WTC11 (cell line): ENCODE data around the gene APOA1. TPM values are rescaled to one million over a fixed set of nuclear protein-coding genes. Genes with fewer than 3 reads are reported as not detected.

Experiments used
- ATAC-seq: fragments of 200-7000 bp; cut with Tn5 transposase; 2 replicates; pipeline ENCODE4 v1.10.0; 2021; ENCODE audit warnings: mild to moderate bottlenecking, moderate library complexity
- CTCF ChIA-PET: fragments of 300-600 bp; sonication (Branson Sonifier 250); formaldehyde crosslinking; loops from one replicate; lab custom pipeline; 2021; ENCODE audit warnings: antibody characterized with exemption; lab: Charles Lee
- POLR2A ChIA-PET: fragments of 350-600 bp; sonication (Branson Sonifier 250); formaldehyde crosslinking; loops from one replicate; lab custom pipeline; 2021; ENCODE audit warnings: antibody characterized with exemption; lab: Charles Lee
- DNase-seq: peaks from one replicate; pipeline ENCODE4 v3.0.0; 2021; ENCODE audit warnings: low spot score
- H3K27ac Mint-ChIP-seq: 2 replicates; pipeline ENCODE4 v1.8.0; 2021; ENCODE audit warnings: mixed read lengths
- H3K27me3 Mint-ChIP-seq: 2 replicates; pipeline ENCODE4 v1.8.0; 2021; ENCODE audit warnings: low read depth, mild to moderate bottlenecking, moderate library complexity, mixed read lengths
- H3K36me3 Mint-ChIP-seq: 2 replicates; pipeline ENCODE4 v1.8.0; 2021; ENCODE audit warnings: mixed read lengths
- H3K4me1 Mint-ChIP-seq: 2 replicates; pipeline ENCODE4 v1.8.0; 2022; ENCODE audit warnings: mixed read lengths
- H3K4me3 Mint-ChIP-seq: 2 replicates; pipeline ENCODE4 v1.8.0; 2021; ENCODE audit warnings: mild to moderate bottlenecking, moderate library complexity, mixed read lengths
- H3K9me3 Mint-ChIP-seq: 2 replicates; pipeline ENCODE4 v1.8.0; 2021; ENCODE audit warnings: mixed read lengths
- NR1H2 ChIP-seq: sonication (generic); formaldehyde crosslinking; IDR thresholded peaks from 2 replicates; pipeline ENCODE4 v1.9.0; 2021; ENCODE audit warnings: mild to moderate bottlenecking, moderate library complexity, missing genetic modification reagents
- SMAD4 ChIP-seq: sonication (generic); formaldehyde crosslinking; IDR thresholded peaks from 2 replicates; pipeline ENCODE4 v1.8.0; 2022; ENCODE audit warnings: mild to moderate bottlenecking, missing genetic modification reagents
- TEAD1 ChIP-seq: sonication (generic); formaldehyde crosslinking; IDR thresholded peaks from 2 replicates; pipeline ENCODE4 v1.8.0; 2022; ENCODE audit warnings: mild to moderate bottlenecking, missing genetic modification reagents
- ZNF219 ChIP-seq: sonication (generic); formaldehyde crosslinking; IDR thresholded peaks from 2 replicates; pipeline ENCODE4 v1.8.0; 2023; ENCODE audit warnings: missing genetic modification reagents, mild to moderate bottlenecking, borderline replicate concordance
- ZNF317 ChIP-seq: sonication (generic); formaldehyde crosslinking; IDR thresholded peaks from 2 replicates; pipeline ENCODE4 v1.8.1; 2023; ENCODE audit warnings: low read depth, mild to moderate bottlenecking, moderate library complexity, missing genetic modification reagents, borderline replicate concordance
- total RNA-seq: library from RNA; stranded (reverse); gene quantifications from 3 replicates; pipeline ENCODE4 v1.2.3, GENCODE V29; 2021
- TF ChIP-seq, protein P1 (sequence below): sonication (generic); formaldehyde crosslinking; conservative IDR thresholded peaks from 2 replicates; pipeline ENCODE4 v1.8.1; 2022; ENCODE audit warnings: mild to moderate bottlenecking, missing genetic modification reagents
- TF ChIP-seq, protein P2 (sequence below): sonication (generic); formaldehyde crosslinking; IDR thresholded peaks from 2 replicates; pipeline ENCODE4 v1.8.1; 2023; ENCODE audit warnings: mild to moderate bottlenecking, missing genetic modification reagents, moderate library complexity
- TF ChIP-seq, protein P3 (sequence below): fragments of 250-450 bp; sonication (Bioruptor Pico); IDR thresholded peaks from 2 replicates; pipeline ENCODE4 v1.9.0; 2021; ENCODE audit warnings: mild to moderate bottlenecking
- TF ChIP-seq, protein P4 (sequence below): sonication (generic); formaldehyde crosslinking; IDR thresholded peaks from 2 replicates; pipeline ENCODE4 v1.8.1; 2022; ENCODE audit warnings: mild to moderate bottlenecking, moderate library complexity, missing genetic modification reagents
- TF ChIP-seq, protein P5 (sequence below): sonication (generic); formaldehyde crosslinking; IDR thresholded peaks from 2 replicates; pipeline ENCODE4 v1.8.1; 2022; ENCODE audit warnings: mild to moderate bottlenecking, missing genetic modification reagents, moderate library complexity, borderline replicate concordance
- TF ChIP-seq, protein P6 (sequence below): sonication (generic); formaldehyde crosslinking; IDR thresholded peaks from 2 replicates; pipeline ENCODE4 v1.8.1; 2023; ENCODE audit warnings: mild to moderate bottlenecking, missing genetic modification reagents
- TF ChIP-seq, protein P7 (sequence below): sonication (generic); formaldehyde crosslinking; IDR thresholded peaks from 2 replicates; pipeline ENCODE4 v1.8.1; 2022; ENCODE audit warnings: low read depth, missing genetic modification reagents, borderline replicate concordance
- TF ChIP-seq, protein P8 (sequence below): sonication (generic); formaldehyde crosslinking; IDR thresholded peaks from 2 replicates; pipeline ENCODE4 v1.8.1; 2023; ENCODE audit warnings: mild to moderate bottlenecking, moderate library complexity, missing genetic modification reagents
- TF ChIP-seq, protein P9 (sequence below): fragments of 250-450 bp; sonication (Bioruptor Pico); IDR thresholded peaks from 2 replicates; pipeline ENCODE4 v2.1.2; 2022; ENCODE audit warnings: mild to moderate bottlenecking, moderate library complexity
- TF ChIP-seq, protein P10 (sequence below): sonication (generic); formaldehyde crosslinking; IDR thresholded peaks from 2 replicates; pipeline ENCODE4 v1.8.0; 2022; ENCODE audit warnings: missing genetic modification reagents

The APOA1 gene
- total RNA-seq, 1 experiment from 2014 or later, result 2.1 TPM

DNA sequence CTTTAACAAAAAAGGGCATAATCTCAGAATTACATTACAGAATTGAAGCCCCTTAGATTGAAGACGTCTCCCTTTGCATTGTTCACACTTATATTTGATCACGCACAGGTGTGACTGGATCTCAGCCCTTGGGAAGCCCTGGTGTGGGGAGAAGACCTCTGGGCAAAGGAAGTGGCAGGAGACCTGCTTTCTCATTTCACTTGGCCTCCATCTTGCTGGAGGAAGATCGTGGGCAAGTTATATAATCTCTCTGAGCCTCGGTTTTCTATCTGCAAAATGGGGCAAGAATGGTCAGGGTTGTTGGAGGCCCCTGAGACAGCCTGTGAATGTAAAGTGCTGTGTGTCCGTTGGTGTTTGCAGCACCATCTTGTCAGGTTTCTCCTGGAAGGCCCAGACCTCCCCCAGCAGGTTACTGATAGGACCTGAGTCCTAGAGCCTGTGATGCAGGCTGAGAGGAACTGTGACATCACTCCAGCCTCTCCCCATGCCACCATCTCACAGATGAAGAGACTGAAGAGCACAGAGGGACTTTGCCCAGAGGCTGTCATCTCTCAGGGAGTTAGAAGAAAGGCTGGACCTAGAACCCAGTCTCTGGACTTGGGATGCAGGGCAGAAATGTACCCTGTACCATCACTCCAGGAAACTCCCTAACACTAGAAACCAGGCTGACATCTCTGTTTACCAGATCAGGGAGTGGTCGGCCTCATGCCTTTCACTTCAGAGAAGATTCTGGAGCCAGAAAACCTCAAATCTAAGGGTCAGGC is 1.1 kb upstream of the APOA1 start:
- no peak for TF ChIP-seq ZNF219 (CRISPR knock-in tag)
- TF ChIP-seq, protein P1, sequence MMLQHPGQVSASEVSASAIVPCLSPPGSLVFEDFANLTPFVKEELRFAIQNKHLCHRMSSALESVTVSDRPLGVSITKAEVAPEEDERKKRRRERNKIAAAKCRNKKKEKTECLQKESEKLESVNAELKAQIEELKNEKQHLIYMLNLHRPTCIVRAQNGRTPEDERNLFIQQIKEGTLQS, result no peak
- TF ChIP-seq, protein P2, sequence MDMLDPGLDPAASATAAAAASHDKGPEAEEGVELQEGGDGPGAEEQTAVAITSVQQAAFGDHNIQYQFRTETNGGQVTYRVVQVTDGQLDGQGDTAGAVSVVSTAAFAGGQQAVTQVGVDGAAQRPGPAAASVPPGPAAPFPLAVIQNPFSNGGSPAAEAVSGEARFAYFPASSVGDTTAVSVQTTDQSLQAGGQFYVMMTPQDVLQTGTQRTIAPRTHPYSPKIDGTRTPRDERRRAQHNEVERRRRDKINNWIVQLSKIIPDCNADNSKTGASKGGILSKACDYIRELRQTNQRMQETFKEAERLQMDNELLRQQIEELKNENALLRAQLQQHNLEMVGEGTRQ (CRISPR knock-in tag), result no peak
- TF ChIP-seq, protein P3, sequence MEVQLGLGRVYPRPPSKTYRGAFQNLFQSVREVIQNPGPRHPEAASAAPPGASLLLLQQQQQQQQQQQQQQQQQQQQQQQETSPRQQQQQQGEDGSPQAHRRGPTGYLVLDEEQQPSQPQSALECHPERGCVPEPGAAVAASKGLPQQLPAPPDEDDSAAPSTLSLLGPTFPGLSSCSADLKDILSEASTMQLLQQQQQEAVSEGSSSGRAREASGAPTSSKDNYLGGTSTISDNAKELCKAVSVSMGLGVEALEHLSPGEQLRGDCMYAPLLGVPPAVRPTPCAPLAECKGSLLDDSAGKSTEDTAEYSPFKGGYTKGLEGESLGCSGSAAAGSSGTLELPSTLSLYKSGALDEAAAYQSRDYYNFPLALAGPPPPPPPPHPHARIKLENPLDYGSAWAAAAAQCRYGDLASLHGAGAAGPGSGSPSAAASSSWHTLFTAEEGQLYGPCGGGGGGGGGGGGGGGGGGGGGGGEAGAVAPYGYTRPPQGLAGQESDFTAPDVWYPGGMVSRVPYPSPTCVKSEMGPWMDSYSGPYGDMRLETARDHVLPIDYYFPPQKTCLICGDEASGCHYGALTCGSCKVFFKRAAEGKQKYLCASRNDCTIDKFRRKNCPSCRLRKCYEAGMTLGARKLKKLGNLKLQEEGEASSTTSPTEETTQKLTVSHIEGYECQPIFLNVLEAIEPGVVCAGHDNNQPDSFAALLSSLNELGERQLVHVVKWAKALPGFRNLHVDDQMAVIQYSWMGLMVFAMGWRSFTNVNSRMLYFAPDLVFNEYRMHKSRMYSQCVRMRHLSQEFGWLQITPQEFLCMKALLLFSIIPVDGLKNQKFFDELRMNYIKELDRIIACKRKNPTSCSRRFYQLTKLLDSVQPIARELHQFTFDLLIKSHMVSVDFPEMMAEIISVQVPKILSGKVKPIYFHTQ, result no peak
- no peak for TF ChIP-seq ZNF317 (CRISPR knock-in tag)
- TF ChIP-seq, protein P4, sequence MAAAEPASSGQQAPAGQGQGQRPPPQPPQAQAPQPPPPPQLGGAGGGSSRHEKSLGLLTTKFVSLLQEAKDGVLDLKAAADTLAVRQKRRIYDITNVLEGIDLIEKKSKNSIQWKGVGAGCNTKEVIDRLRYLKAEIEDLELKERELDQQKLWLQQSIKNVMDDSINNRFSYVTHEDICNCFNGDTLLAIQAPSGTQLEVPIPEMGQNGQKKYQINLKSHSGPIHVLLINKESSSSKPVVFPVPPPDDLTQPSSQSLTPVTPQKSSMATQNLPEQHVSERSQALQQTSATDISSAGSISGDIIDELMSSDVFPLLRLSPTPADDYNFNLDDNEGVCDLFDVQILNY (CRISPR knock-in tag), result no peak
- TF ChIP-seq, protein P5, sequence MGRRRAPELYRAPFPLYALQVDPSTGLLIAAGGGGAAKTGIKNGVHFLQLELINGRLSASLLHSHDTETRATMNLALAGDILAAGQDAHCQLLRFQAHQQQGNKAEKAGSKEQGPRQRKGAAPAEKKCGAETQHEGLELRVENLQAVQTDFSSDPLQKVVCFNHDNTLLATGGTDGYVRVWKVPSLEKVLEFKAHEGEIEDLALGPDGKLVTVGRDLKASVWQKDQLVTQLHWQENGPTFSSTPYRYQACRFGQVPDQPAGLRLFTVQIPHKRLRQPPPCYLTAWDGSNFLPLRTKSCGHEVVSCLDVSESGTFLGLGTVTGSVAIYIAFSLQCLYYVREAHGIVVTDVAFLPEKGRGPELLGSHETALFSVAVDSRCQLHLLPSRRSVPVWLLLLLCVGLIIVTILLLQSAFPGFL (CRISPR knock-in tag), result no peak
- no peak for TF ChIP-seq SMAD4 (CRISPR knock-in tag)
- TF ChIP-seq, protein P6, sequence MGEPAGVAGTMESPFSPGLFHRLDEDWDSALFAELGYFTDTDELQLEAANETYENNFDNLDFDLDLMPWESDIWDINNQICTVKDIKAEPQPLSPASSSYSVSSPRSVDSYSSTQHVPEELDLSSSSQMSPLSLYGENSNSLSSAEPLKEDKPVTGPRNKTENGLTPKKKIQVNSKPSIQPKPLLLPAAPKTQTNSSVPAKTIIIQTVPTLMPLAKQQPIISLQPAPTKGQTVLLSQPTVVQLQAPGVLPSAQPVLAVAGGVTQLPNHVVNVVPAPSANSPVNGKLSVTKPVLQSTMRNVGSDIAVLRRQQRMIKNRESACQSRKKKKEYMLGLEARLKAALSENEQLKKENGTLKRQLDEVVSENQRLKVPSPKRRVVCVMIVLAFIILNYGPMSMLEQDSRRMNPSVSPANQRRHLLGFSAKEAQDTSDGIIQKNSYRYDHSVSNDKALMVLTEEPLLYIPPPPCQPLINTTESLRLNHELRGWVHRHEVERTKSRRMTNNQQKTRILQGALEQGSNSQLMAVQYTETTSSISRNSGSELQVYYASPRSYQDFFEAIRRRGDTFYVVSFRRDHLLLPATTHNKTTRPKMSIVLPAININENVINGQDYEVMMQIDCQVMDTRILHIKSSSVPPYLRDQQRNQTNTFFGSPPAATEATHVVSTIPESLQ (CRISPR knock-in tag), result no peak
- TF ChIP-seq, protein P7, sequence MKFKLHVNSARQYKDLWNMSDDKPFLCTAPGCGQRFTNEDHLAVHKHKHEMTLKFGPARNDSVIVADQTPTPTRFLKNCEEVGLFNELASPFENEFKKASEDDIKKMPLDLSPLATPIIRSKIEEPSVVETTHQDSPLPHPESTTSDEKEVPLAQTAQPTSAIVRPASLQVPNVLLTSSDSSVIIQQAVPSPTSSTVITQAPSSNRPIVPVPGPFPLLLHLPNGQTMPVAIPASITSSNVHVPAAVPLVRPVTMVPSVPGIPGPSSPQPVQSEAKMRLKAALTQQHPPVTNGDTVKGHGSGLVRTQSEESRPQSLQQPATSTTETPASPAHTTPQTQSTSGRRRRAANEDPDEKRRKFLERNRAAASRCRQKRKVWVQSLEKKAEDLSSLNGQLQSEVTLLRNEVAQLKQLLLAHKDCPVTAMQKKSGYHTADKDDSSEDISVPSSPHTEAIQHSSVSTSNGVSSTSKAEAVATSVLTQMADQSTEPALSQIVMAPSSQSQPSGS (CRISPR knock-in tag), result no peak
- TF ChIP-seq, protein P8, sequence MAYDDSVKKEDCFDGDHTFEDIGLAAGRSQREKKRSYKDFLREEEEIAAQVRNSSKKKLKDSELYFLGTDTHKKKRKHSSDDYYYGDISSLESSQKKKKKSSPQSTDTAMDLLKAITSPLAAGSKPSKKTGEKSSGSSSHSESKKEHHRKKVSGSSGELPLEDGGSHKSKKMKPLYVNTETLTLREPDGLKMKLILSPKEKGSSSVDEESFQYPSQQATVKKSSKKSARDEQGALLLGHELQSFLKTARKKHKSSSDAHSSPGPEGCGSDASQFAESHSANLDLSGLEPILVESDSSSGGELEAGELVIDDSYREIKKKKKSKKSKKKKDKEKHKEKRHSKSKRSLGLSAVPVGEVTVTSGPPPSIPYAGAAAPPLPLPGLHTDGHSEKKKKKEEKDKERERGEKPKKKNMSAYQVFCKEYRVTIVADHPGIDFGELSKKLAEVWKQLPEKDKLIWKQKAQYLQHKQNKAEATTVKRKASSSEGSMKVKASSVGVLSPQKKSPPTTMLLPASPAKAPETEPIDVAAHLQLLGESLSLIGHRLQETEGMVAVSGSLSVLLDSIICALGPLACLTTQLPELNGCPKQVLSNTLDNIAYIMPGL (CRISPR knock-in tag), result no peak
- TF ChIP-seq TEAD1 (CRISPR knock-in tag), result no peak
- no peak for TF ChIP-seq NR1H2 (CRISPR knock-in tag)
- TF ChIP-seq, protein P9, sequence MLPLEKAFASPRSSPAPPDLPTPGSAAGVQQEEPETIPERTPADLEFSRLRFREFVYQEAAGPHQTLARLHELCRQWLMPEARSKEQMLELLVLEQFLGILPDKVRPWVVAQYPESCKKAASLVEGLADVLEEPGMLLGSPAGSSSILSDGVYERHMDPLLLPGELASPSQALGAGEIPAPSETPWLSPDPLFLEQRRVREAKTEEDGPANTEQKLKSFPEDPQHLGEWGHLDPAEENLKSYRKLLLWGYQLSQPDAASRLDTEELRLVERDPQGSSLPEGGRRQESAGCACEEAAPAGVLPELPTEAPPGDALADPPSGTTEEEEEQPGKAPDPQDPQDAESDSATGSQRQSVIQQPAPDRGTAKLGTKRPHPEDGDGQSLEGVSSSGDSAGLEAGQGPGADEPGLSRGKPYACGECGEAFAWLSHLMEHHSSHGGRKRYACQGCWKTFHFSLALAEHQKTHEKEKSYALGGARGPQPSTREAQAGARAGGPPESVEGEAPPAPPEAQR (CRISPR knock-in tag), result no peak
- TF ChIP-seq, protein P10, sequence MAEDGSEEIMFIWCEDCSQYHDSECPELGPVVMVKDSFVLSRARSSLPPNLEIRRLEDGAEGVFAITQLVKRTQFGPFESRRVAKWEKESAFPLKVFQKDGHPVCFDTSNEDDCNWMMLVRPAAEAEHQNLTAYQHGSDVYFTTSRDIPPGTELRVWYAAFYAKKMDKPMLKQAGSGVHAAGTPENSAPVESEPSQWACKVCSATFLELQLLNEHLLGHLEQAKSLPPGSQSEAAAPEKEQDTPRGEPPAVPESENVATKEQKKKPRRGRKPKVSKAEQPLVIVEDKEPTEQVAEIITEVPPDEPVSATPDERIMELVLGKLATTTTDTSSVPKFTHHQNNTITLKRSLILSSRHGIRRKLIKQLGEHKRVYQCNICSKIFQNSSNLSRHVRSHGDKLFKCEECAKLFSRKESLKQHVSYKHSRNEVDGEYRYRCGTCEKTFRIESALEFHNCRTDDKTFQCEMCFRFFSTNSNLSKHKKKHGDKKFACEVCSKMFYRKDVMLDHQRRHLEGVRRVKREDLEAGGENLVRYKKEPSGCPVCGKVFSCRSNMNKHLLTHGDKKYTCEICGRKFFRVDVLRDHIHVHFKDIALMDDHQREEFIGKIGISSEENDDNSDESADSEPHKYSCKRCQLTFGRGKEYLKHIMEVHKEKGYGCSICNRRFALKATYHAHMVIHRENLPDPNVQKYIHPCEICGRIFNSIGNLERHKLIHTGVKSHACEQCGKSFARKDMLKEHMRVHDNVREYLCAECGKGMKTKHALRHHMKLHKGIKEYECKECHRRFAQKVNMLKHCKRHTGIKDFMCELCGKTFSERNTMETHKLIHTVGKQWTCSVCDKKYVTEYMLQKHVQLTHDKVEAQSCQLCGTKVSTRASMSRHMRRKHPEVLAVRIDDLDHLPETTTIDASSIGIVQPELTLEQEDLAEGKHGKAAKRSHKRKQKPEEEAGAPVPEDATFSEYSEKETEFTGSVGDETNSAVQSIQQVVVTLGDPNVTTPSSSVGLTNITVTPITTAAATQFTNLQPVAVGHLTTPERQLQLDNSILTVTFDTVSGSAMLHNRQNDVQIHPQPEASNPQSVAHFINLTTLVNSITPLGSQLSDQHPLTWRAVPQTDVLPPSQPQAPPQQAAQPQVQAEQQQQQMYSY (CRISPR knock-in tag), result no peak
- Mint-ChIP-seq H3K36me3 (no peaks in the 10 kb centered on the region), H3K27ac (no peak overlapping the region), H3K27me3 (peaks cover 11% of the 10 kb centered on the region), H3K4me3 (no peak overlapping the region), H3K4me1 (peaks cover 19% of the 10 kb centered on the region), H3K9me3 (no peaks in the 10 kb centered on the region)
- no peak for DNase-seq
- ATAC-seq, result no peak
- CTCF ChIA-PET, result interaction anchor here (1.2 to 6.0 kb wide), 4 partner anchors 18 to 306 kb away, joined by 3 to 358 read pairs (median 6); partner anchors contain the start of genes APOA5, PAFAH1B2 and ZPR1
- POLR2A ChIA-PET, result no interaction called here
